GM21825 (cell line): ENCODE data around the gene RTRAF.

Experiments used
- ATAC-seq: cut with Tn5 transposase; IDR thresholded peaks from one replicate; pipeline ENCODE4 v1.9.1; 2021; ENCODE audit warnings: mild to moderate bottlenecking, moderate library complexity; ENCODE audit not compliant: unreplicated experiment

Gene RTRAF

DNA sequence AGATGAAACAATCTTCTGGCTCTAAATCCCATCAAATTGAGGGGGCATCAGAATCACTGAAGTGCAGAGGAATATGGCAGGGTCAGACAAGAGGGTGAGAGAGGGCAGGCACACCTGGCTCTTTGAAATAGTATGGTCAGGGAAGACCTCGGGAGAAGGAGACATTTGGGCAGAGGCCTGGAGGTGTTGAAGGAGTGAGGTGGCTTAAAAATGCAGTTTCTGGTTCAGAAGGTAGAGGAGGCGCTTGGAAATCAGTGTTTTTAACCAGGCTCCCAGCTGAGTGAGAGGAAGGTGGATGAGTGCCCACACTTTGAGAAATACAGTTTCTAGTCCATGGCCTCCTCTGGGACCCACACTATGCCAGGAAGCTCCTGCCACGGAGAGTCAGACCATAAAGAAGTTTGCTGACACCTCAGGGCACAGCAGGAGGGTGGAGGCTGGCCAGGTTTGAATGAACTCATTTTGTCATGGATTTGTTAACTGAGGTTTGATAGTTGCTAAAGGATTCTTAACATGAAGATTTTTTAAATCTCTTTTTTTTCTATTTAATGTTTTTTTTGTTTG is 59.4 kb downstream of the RTRAF start:
- no peak for ATAC-seq

DNA sequence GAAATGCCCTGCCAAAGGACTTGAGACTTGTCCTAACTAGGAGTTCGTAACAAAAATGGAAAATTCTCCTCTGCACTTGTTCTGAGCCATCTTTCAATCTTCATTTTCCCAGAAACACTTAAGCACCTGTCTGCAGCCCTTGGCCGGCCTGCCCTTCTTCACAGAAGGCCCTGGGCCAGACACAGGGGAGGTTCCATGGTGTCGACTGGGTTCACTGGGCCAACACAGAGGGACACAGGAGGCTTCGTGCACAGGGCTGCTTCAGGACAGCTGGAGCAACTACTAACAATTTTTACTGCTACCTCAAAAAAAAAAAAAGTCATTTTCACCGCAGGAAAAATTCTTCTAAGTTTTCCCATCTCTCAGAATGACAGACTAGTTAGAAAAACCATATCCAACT is 59.9 kb downstream of the RTRAF start:
- ATAC-seq, result no peak

DNA sequence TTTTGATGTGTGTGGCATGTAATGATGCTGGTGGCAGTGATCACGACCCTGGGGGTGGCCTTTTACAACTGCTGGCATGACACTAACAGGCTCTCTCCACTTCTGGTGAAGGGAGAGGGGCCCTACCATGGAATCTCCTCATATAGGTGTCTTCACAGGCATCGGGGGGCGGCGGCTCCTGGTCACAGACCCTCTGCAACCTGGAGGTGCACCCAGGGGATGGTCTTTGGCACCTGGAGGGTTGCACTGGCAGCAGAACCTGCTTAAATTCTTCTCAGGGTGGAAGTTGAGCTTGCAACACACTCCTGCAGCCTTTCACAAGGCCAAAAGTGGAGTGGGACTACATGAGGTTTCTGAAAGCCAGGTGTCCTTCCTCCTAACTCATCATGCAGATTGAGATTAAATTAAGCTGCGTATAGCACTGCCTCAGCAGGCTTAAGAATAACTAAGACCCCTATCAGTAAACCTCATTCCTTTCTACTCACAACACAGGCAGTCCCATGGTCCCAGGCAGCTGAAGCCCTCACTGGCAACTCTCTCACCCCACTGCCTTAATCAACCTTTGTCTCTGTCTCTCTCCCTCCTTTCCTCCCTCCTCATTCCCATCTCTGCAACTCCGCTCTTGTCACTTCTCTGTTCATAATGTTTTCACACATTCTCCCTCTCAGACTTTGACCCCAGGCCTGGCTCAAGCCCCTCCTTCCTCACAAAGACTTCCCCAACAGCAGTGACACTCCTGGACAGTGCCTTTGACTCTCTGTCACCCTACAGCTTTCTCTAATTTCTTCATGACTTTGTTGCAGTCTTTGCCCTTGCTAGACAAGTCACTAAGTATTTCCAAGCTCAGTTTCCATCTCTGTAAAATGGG is 60.6 kb downstream of the RTRAF start:
- no peak for ATAC-seq

DNA sequence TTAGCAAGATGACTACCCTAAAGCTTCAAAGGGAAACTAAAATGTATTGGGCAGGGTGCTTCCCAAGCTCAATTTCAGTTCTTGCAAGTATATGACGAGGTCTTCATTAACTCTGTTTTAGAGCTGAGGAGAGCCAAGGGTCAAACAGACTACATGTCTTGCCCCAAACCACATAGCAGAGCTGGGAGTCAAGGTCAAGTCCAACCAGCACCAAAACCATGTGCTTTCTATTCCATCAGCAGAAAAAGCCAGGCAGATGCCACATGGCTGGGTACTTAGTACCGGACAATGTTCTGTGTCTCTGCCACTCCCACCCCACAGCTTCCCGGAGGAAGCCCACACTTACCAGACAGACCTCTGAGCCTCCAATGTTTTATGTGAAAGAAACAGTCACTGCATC is 61.9 kb downstream of the RTRAF start:
- ATAC-seq, result no peak

DNA sequence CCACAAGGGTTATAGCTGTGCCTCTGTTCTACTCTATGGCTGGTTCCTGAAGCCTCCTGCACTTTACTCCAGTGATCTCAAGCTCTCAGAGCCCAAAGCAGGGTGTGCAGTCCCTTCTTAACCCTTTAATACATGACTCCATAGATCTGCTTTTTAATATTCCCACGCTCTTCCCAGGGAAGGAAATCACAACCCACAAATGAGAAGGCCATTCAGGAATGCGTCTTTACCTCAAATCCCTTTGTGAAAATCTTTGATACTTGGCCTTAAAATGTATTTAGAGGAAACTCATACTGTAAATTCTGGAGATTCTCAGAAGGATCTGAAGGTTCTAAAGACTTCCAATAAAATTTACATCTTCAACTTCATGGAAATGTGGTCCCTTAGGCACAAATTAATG is 62.5 kb downstream of the RTRAF start:
- no peak for ATAC-seq

DNA sequence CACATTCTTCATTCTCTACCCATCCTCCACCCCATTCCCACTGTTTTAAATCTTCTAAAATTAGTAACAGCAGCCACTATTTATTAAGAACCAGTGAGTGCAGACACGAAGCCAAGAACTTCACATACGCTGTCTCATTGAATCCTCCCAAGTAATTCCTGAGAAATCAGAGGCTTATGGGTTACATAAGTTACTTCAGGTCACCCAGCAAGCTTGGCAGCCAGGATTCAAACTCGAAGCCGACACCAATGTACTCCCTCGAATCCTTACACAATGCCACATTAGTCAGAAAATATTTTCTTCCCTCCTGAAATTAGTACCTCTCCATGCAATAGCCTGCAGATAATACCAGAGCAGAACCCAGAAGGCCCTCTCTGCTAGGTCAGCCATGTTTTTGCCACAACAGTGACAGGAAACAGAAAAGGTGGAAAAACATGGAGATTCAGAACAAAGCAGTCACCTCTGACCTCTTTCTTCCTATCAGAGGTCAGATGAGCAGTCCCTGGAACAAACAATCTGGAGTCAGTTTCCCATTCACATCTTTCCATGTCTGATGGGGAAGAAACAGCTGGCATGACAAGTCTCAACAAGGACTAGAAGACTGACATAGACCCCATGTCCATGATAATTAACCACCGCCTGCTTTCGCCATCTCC is 63.1 kb downstream of the RTRAF start:
- ATAC-seq, result no peak

DNA sequence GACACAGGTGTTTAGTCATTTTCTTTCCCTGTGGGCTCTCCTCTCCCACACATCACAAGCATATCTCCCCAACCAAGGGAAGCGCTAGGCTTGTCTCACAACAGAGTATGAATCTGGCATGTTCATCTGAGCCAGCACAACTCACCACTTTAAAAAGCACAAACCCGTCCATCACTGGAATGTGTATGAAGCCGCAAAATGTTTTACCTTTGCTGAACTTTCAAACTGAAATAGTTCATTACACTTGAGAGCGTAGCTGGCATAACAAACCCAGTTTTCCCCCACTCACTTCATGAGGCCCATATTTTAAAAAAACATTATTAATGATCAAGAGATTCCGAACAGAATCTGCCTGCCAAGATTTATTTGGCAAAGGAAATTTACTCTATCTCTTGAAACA is 63.7 kb downstream of the RTRAF start:
- ATAC-seq, result no peak

DNA sequence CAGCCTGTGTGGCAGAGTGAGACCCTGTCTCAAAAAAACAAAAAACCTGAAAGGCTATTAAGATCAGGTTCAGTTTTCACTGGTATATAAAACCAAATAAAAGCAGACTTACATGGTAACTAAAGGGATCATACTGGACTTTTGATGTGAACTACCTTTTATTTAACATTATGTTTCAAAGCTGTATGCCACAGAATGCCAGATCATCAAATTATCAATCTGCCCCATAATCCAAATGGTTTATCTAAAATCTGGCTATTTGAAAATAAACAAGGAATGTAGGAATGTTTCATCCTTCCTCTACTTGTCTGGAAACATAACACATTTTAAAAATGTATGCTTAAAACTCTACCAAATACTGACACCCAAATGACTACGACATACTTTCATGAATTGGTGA is 65.3 kb downstream of the RTRAF start:
- ATAC-seq, result no peak

DNA sequence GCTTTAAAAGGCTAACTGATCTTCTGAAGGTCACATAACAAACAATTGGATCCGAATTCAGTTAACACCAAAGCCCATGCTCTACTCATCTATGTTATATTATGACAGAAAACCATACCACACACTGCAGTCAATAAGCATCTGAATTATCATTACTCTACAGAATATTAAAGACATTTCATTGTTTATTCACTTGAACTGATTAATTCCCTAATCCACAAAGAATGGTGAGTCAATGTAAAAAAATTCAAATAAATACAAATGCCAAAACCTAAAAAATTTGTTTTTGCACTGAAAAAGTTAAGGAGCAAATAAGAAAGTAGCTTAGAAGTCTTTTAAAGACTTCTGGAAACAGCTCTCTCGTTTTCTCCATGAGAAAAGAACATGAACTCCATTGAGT is 65.8 kb downstream of the RTRAF start:
- no peak for ATAC-seq

DNA sequence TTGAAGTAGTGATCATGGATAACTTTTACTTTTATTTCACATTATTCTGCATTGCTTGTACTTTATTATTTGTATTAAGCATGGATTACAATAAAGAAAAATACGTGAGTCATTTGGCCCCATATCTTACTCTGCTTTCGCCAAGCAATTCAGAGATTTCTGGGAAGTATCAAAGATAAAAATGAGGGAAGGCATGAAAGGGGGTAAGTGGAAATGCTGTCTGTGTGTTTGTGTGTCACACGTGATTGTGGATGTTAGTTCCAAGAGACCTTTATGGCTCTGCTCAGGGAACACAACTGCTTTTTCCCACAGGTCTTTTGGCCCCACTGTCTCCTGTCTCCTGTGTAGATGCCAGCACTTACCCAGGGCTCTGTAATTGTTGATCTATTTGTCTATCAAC is 69.0 kb downstream of the RTRAF start:
- ATAC-seq, result no peak

DNA sequence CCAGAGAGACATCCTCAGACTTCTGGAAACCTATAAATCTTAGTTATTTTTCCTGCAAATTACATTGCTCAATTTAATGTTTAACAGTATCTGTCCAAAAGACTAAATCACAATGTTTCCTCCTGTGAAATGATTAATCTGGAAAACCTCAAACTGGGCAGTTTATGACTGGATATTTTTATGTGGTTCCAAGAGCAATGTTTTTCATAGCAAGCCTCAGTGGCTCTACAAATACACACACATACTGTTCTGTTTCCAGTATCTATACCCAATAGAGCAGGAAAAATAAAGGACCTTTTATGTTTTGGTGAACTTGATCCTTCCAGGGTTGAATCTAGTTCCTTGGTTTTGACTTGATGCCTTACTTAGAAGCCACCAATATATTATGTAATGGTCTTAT is 70.3 kb downstream of the RTRAF start:
- ATAC-seq, result no peak

DNA sequence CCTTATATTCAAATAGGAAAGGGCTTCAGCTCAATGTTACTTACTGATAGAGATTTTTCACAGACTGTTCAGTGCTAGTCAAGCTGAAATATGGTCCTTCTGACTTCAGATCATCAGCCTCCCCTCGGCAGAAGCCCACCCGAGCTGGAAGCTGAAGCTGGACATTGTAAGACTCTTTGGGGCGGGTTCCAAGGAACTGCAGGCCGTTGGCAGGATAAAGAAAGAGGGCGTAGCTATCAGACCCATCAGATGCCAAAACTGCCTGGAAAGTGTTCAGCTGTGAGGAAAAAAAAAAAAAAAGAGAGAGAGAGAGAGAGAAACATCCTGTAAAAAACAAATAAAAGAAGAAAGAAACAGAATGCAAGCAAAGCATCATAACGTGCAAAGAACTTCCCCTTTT is 70.7 kb downstream of the RTRAF start:
- no peak for ATAC-seq
